Measurements from ENCODE around the gene TMEM134.

Gene TMEM134

GRCh38 chr11:67452141-67452952 lies 16.7 kb downstream of the TMEM134 start, which contains the start of gene GPR152:
Gene GPR152 (minus strand): TSS chr11:67452729. CDS start chr11:67452724, 5 bp downstream.
- POLR2A ChIA-PET (ENCODE audit: low non-redundant PET) = no interaction called here
- DNase-seq (ENCODE audit: low spot score) = no peak
- CTCF ChIA-PET = interaction anchor here (0.6 kb wide), 1 partner anchor 45 kb away, joined by 3 read pairs; no protein-coding TSS in a partner anchor
- peak within 1 kb of the TSS; percentile 12; the same call in 1 of the 2 replicates for H3K27ac ChIP-seq
- TF ChIP-seq CTCF (conservative IDR thresholded peaks at IDR 0.05; ENCODE audit: low read depth) = no peak

- no peak for DNase-seq (ENCODE audit: low spot score)
- POLR2A ChIA-PET (ENCODE audit: low non-redundant PET) = no interaction called here
- CTCF ChIA-PET = interaction anchor here (0.6 kb wide), 1 partner anchor 45 kb away, joined by 3 read pairs; no protein-coding TSS in a partner anchor
- TF ChIP-seq CTCF (conservative IDR thresholded peaks at IDR 0.05; ENCODE audit: low read depth) = no peak
- peak overlapping the region; percentile 12; the same call in 1 of the 2 replicates for H3K27ac ChIP-seq
Observed at GRCh38 chr11:67451658-67451976, 17.4 kb downstream of the TMEM134 start.

DNA sequence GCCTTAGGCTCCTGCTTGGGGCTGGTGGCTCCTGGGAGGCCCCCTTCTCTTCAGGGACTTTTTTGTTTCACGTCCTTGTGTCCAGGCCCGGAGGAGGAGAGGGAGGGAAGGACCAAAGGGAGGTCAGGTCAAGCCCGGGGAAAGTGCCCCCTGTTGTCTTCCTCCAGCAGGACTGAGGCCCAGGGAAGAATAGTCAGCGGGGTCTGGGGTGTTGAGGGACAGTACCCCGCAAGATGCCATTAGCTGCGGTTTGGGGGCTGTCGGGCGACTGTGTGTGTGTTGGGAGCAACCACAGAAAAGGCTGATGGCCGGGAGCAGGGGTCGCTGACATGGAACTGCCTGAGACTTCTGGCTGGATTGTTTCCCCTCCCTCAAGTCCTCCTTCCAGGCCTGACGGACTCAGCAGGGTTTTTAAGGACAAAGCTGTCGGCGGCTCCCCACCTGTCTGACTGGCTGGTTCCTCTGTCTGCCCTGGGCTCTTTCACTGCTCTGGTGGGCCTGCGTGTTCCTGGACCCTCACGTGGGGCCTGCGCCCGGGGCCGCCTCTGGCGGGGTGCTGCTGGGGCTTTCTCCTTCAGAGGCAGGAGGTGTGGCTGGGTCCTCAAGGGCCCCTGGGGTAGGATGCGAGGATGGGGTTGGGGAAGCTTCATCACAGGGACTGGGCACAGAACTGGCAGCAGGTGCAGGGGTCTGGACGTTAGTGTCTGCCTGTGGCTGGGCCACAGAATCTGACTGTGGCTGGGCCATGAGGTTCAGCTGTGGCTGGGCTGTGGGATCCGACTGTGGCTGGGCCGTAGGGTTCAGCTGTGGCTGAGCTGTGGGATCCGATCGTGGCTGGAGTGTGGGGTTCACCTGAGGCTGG lies 18.0 kb downstream of the TMEM134 start:
- no peak for TF ChIP-seq CTCF (conservative IDR thresholded peaks at IDR 0.05; ENCODE audit: low read depth)
- ChIA-PET POLR2A (ENCODE audit: low non-redundant PET) (no interaction called here), CTCF (no interaction called here)
- H3K27ac ChIP-seq = no peak overlapping the region
- no peak for DNase-seq (ENCODE audit: low spot score)

DNA sequence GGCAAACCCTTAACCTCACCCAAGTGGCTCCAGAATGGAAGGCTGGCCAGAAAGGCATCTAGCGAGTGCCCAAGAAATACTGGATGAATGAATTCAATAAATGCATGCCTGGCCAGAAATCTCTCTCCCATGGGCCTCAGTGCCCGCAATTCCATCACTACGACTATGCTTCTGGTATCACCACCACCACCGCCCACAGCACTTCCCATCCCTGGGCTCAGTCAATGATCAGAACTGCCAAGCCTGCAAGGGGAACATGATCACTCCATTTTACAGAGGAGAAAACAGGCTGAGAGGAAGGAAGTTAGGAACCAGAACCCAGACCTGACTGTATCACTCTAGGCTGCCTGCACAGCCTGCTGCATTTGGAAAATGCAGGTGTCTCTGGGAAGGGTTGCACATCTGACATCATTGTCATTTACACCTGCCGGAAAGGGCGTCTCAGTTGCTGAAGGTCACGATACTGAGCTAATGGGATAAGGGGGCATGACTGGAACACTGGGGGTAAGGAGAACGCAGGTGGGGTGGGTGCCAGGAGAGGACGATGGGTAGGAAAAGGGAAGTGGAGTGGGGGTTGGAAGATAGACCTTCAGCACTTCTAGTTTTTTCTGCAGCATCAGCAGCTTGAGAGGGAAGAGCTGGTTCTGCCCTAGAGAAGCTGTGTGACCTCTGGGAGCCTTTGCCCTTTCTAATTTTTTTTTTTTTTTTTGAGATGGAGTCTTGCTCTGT lies 19.8 kb downstream of the TMEM134 start:
- no peak overlapping the region for H3K27ac ChIP-seq
- ChIA-PET POLR2A (ENCODE audit: low non-redundant PET) (interaction anchor here (0.6 to 0.7 kb wide), 2 partner anchors 16 to 1160 kb away, joined by 3 to 5 read pairs; partner anchors contain the start of gene YIF1A), CTCF (interaction anchor here (1.0 to 1.1 kb wide), 2 partner anchors 9 to 181 kb away, joined by 3 to 4 read pairs; no protein-coding TSS in a partner anchor)
- DNase-seq (ENCODE audit: low spot score) = no peak
- no peak for TF ChIP-seq CTCF (conservative IDR thresholded peaks at IDR 0.05; ENCODE audit: low read depth)

GRCh38 chr11:67448220-67448609 lies 20.8 kb downstream of the TMEM134 start:
- POLR2A ChIA-PET (ENCODE audit: low non-redundant PET) = no interaction called here
- H3K27ac ChIP-seq = no peak overlapping the region
- no peak for DNase-seq (ENCODE audit: low spot score)
- no peak for TF ChIP-seq CTCF (conservative IDR thresholded peaks at IDR 0.05; ENCODE audit: low read depth)
- CTCF ChIA-PET = interaction anchor here (0.6 kb wide), 2 partner anchors 9 to 97 kb away, joined by 3 to 4 read pairs; no protein-coding TSS in a partner anchor

GRCh38 chr11:67445515-67445914 lies 23.5 kb downstream of the TMEM134 start:
- no peak for TF ChIP-seq CTCF (conservative IDR thresholded peaks at IDR 0.05; ENCODE audit: low read depth)
- POLR2A ChIA-PET (ENCODE audit: low non-redundant PET) = no interaction called here
- CTCF ChIA-PET = no interaction called here
- no peak overlapping the region for H3K27ac ChIP-seq
- DNase-seq (ENCODE audit: low spot score) = no peak

All from RWPE1 (cell line).